ENCODE measurements around the gene SRSF6.
"Not testable (repeated sequence)": the region's sequence is repeated elsewhere in the genome, so short reads cannot be mapped to it uniquely, and the experiment has no call there.

The SRSF6 gene

DNA sequence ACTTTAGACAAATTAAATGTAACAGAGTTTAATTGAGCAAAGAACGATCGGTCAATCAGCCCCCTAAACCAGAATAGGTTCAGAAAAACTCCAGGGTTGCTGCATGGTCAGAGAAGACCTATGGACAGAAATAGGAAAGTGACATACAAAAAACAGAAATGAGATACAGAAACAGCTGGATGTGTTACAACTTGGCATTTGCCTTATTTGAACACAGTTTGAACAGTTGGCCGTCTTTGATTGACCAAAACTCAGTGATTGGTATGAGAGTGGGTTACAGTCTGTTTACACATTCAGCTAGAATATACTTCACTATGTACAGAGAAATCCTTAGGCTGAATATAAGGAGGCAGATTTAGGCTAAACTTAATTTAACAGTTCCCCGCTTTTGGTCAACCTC lies 19.9 kb downstream of the SRSF6 start:
- no peak for DNase-seq (ENCODE audit: low read depth)
- no peak overlapping the region for H3K4me3 ChIP-seq (ENCODE audit: low read depth, low read length)
- no peak for TF ChIP-seq MAX (IDR thresholded peaks at IDR 0.05; ENCODE audit: low read depth, low read length)
- no peak for TF ChIP-seq POLR2A (IDR thresholded peaks at IDR 0.05; ENCODE audit: extremely low read depth, insufficient read length)
- TF ChIP-seq CTCF (IDR thresholded peaks at IDR 0.05; ENCODE audit: low read depth, low read length): no peak

DNA sequence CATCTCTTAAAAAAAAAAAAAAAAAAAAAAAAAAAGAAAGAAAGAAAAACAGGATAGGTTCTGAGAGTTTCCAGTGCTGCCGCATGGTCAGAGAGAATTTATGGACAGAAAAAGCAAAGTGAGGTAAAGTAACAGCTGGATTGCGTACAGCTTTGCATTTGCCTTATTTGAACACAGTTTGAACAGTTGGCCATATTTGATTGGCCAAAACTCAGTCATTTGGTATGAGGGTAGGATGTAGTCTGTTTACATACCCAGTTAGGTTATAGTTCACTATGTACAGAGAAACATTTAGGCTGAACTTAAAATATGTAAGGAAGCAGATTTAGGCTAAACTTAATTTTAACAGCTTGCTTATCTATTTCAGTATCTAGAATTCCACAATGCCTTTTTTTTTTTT lies 32.3 kb downstream of the SRSF6 start:
- DNase-seq (ENCODE audit: low read depth): no peak
- no peak overlapping the region for H3K4me3 ChIP-seq (ENCODE audit: low read depth, low read length)
- TF ChIP-seq MAX (IDR thresholded peaks at IDR 0.05; ENCODE audit: low read depth, low read length) (no peak), POLR2A (IDR thresholded peaks at IDR 0.05; ENCODE audit: extremely low read depth, insufficient read length) (no peak), MYC (IDR thresholded peaks at IDR 0.05; ENCODE audit: low read depth, low read length) (no peak), CTCF (IDR thresholded peaks at IDR 0.05; ENCODE audit: low read depth, low read length) (no peak)

GRCh38 chr20:43492101-43492500 lies 34.4 kb downstream of the SRSF6 start:
- H3K4me3 ChIP-seq (ENCODE audit: low read depth, low read length): no peak overlapping the region
- no peak for DNase-seq (ENCODE audit: low read depth)
- no peak for TF ChIP-seq MAX (IDR thresholded peaks at IDR 0.05; ENCODE audit: low read depth, low read length)
- no peak for TF ChIP-seq CTCF (IDR thresholded peaks at IDR 0.05; ENCODE audit: low read depth, low read length)
- no peak for TF ChIP-seq MYC (IDR thresholded peaks at IDR 0.05; ENCODE audit: low read depth, low read length)
- TF ChIP-seq POLR2A (IDR thresholded peaks at IDR 0.05; ENCODE audit: extremely low read depth, insufficient read length): no peak

DNA sequence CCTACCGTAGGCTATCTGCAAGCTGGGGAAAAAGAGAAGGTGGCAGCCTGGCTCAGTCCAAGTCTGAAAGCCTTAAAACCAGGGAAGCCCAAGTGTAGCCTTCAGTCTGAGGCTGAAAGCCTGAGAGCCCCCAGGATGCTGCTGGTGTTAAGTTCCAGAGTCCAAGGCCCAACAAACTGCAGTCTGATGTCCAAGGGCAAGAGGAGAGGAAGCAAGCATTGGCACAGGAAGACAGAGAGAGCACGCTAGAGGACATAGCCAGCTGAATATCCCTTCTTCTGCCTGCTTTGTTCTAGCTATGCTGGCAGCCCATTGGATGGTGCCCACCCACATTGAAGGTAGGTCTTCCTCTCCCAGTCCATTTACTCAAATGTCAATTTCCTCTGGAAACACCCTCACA lies 37.7 kb downstream of the SRSF6 start:
- TF ChIP-seq POLR2A (IDR thresholded peaks at IDR 0.05; ENCODE audit: extremely low read depth, insufficient read length) (no peak), MAX (IDR thresholded peaks at IDR 0.05; ENCODE audit: low read depth, low read length) (no peak), MYC (IDR thresholded peaks at IDR 0.05; ENCODE audit: low read depth, low read length) (no peak), CTCF (IDR thresholded peaks at IDR 0.05; ENCODE audit: low read depth, low read length) (no peak)
- H3K4me3 ChIP-seq (ENCODE audit: low read depth, low read length): no peak overlapping the region
- no peak for DNase-seq (ENCODE audit: low read depth)

DNA sequence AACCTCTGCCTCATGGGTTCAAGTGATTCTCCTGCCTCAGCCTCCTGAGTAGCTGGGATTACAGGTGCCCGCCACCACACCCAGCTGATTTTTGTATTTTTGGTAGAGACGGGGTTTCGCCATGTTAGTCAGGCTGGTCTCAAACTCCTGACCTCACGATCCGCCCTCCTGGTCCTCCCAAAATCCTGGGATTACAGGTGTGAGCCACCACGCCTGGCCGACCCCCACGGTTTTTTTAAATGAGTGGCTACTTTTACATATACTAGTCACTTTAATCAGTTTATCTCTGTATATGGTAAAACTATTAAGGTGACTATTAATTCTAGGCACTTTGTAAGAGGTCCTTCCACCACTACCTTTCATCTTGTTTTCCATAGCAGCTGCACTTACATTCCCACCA lies 44.3 kb downstream of the SRSF6 start:
- H3K4me3 ChIP-seq (ENCODE audit: low read depth, low read length); DNase-seq (ENCODE audit: low read depth): not testable (repeated sequence)

DNA sequence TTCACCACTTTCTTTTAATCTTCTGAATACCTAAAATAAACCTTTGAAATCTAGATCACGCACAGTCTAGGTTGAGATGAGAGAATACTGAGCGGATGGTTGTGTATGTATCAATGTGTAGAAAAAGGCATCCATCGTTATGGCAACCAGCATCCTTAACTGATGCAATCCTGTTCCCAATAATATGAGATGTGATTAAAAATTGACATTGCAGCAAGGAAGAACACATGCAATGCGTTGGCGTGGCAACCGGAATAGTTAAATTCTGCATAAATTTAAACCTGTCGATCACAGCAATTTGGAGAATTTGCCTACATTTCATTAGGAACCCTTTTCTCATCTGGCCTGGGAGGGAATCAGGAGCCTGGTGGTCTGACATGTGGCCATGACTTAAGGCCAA lies 48.5 kb downstream of the SRSF6 start:
- TF ChIP-seq CTCF (IDR thresholded peaks at IDR 0.05; ENCODE audit: low read depth, low read length): no peak
- TF ChIP-seq MAX (IDR thresholded peaks at IDR 0.05; ENCODE audit: low read depth, low read length): no peak
- TF ChIP-seq POLR2A (IDR thresholded peaks at IDR 0.05; ENCODE audit: extremely low read depth, insufficient read length): no peak
- TF ChIP-seq MYC (IDR thresholded peaks at IDR 0.05; ENCODE audit: low read depth, low read length): no peak
- no peak for DNase-seq (ENCODE audit: low read depth)
- no peak overlapping the region for H3K4me3 ChIP-seq (ENCODE audit: low read depth, low read length)

All from NB4 (cell line).